HepG2 (cell line): ENCODE data around the gene MKS1. TPM values are rescaled to one million over a fixed set of nuclear protein-coding genes. Genes with fewer than 3 reads are reported as not detected.

ENCODE experiments used
- ARNT2 ChIP-seq: sonication (generic); formaldehyde crosslinking; IDR thresholded peaks from 2 replicates; pipeline ENCODE4 v1.8.0; 2022; ENCODE audit warnings: mild to moderate bottlenecking, low read depth, missing genetic modification reagents, moderate library complexity
- EZH2 ChIP-seq: conservative IDR thresholded peaks from 2 replicates; pipeline ENCODE4 v1.6.1; 2012; ENCODE audit warnings: mild to moderate bottlenecking, low read depth, low read length, moderate library complexity
- FIP1L1 ChIP-seq: fragments of 200-400 bp; formaldehyde crosslinking; IDR thresholded peaks from 2 replicates; pipeline ENCODE4 v1.6.1; 2018; ENCODE audit warnings: low read depth, mild to moderate bottlenecking, low read length, moderate library complexity, borderline replicate concordance; ENCODE audit not compliant: insufficient read depth
- GFI1 ChIP-seq: sonication (generic); formaldehyde crosslinking; IDR thresholded peaks from 2 replicates; pipeline ENCODE4 v1.5.0; 2020; ENCODE audit warnings: missing genetic modification reagents, mild to moderate bottlenecking, borderline replicate concordance
- KDM5A ChIP-seq: fragments of 200-600 bp; sonication (generic); IDR thresholded peaks from 2 replicates; pipeline ENCODE4 v1.7.0; 2018; ENCODE audit warnings: antibody characterized with exemption, mild to moderate bottlenecking, low read length, borderline replicate concordance
- NFYC ChIP-seq: IDR thresholded peaks from 2 replicates; pipeline ENCODE4 v1.6.1; 2016; ENCODE audit warnings: missing genetic modification reagents, missing compliant biosample characterization
- SIX4 ChIP-seq: sonication (generic); formaldehyde crosslinking; IDR thresholded peaks from 2 replicates; pipeline ENCODE4 v1.4.0; 2020; ENCODE audit warnings: missing genetic modification reagents
- SP5 ChIP-seq: IDR thresholded peaks from 2 replicates; pipeline ENCODE4 v1.6.1; 2016; ENCODE audit warnings: low read depth, borderline replicate concordance
- SPEN ChIP-seq: sonication (generic); formaldehyde crosslinking; IDR thresholded peaks from 2 replicates; pipeline ENCODE4 v1.5.1; 2020; ENCODE audit warnings: low read depth, mild to moderate bottlenecking, missing genetic modification reagents
- ZC3H13 ChIP-seq: sonication (generic); formaldehyde crosslinking; IDR thresholded peaks from 2 replicates; pipeline ENCODE4 v1.8.1; 2023; ENCODE audit warnings: mild to moderate bottlenecking, missing genetic modification reagents, moderate library complexity
- ZNF121 ChIP-seq: sonication (generic); formaldehyde crosslinking; IDR thresholded peaks from 2 replicates; pipeline ENCODE4 v1.5.0; 2020; ENCODE audit warnings: mild to moderate bottlenecking, missing genetic modification reagents
- ZNF546 ChIP-seq: sonication (generic); formaldehyde crosslinking; conservative IDR thresholded peaks from 2 replicates; pipeline ENCODE4 v1.8.1; 2023; ENCODE audit warnings: mild to moderate bottlenecking, missing genetic modification reagents
- ZNF747 ChIP-seq: sonication (generic); formaldehyde crosslinking; IDR thresholded peaks from 2 replicates; pipeline ENCODE4 v1.8.1; 2023; ENCODE audit warnings: missing genetic modification reagents, mild to moderate bottlenecking, borderline replicate concordance
- ZNF772 ChIP-seq: sonication (generic); formaldehyde crosslinking; IDR thresholded peaks from 2 replicates; pipeline ENCODE4 v1.5.0; 2020; ENCODE audit warnings: mild to moderate bottlenecking, missing genetic modification reagents
- polyA plus RNA-seq, 8 experiments: library from polyadenylated mRNA; depleted of rRNA in 3 of 8; stranded (reverse) in 7 of 8; unstranded in 1 of 8; fragments of >200 nt; fragmentation: Illumina TruSeq in 4 of 8; extraction: Trizol in 4 of 8; gene quantifications; 2 replicates each; pipeline versions ENCODE4 v1.2.1 to v1.2.3, GENCODE V29; 2011 to 2016; ENCODE audit warnings: low read depth in 4 of 8, missing spikeins in 1 of 8, mixed read lengths in 1 of 8; ENCODE audit not compliant: insufficient read depth in 1 of 8
- total RNA-seq, 5 experiments: library from RNA; depleted of rRNA; stranded (reverse); fragments of >200 nt; fragmentation: Illumina TruSeq; extraction: Trizol; gene quantifications; 2 replicates each; pipeline ENCODE4 v1.2.3, GENCODE V29; 2016; ENCODE audit warnings: low read depth in 1 of 5
- TF ChIP-seq, protein P1 (sequence below): sonication (generic); formaldehyde crosslinking; IDR thresholded peaks from 2 replicates; pipeline ENCODE4 v1.5.1; 2020; ENCODE audit warnings: mild to moderate bottlenecking, missing genetic modification reagents
- TF ChIP-seq, protein P2 (sequence below): sonication (generic); formaldehyde crosslinking; conservative IDR thresholded peaks from 2 replicates; pipeline ENCODE4 v1.8.0; 2022; ENCODE audit warnings: low read depth, missing genetic modification reagents
- TF ChIP-seq, protein P3 (sequence below): sonication (generic); formaldehyde crosslinking; IDR thresholded peaks from 2 replicates; pipeline ENCODE4 v1.9.0; 2021; ENCODE audit warnings: missing genetic modification reagents, mild to moderate bottlenecking, borderline replicate concordance
- TF ChIP-seq, protein P4 (sequence below): sonication (generic); formaldehyde crosslinking; IDR thresholded peaks from 2 replicates; pipeline ENCODE4 v1.4.0; 2020; ENCODE audit warnings: mild to moderate bottlenecking, low read depth, missing genetic modification reagents
- TF ChIP-seq, protein P5 (sequence below): sonication (generic); formaldehyde crosslinking; IDR thresholded peaks from 2 replicates; pipeline ENCODE4 v1.4.0; 2020; ENCODE audit warnings: missing genetic modification reagents

The MKS1 gene
- total and polyA plus RNA-seq, 2 of the 13 experiments (the other 11 are each of a cell fraction or from before 2014, with no cell fraction given), result 16.1 to 26.3 TPM

DNA sequence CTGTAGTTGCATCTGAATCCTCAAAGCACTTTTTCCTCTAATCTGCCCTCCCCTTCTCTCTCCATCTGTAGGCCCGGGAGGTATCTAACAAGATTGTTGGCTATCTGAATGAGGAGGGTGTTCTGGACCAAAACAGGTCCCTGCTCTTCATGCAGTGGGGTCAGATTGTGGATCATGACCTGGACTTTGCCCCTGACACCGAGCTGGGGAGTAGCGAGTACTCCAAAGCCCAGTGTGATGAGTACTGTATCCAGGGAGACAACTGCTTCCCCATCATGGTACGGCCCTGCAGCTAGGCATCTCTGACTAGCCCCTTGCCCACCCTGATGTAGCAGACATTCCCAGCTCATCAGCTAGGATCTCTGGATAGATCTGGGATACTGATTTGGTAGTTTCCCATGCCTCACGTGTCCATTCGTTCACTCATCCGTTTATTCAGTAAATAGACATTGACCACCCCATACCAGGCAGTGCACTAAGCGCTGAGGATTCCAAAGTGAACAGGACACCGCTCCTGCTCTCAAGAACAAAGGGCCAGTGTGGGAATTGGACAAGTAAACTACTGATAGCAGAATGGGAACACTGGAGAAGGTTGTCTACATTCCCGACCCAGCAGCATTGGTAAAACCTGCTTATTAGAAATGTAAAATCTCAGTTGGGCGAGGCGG is 31.4 kb upstream of the MKS1 start (continued):
- no peak for TF ChIP-seq ZNF747 (CRISPR knock-in tag)
- TF ChIP-seq SPEN (CRISPR knock-in tag), result no peak
- TF ChIP-seq, protein P1, sequence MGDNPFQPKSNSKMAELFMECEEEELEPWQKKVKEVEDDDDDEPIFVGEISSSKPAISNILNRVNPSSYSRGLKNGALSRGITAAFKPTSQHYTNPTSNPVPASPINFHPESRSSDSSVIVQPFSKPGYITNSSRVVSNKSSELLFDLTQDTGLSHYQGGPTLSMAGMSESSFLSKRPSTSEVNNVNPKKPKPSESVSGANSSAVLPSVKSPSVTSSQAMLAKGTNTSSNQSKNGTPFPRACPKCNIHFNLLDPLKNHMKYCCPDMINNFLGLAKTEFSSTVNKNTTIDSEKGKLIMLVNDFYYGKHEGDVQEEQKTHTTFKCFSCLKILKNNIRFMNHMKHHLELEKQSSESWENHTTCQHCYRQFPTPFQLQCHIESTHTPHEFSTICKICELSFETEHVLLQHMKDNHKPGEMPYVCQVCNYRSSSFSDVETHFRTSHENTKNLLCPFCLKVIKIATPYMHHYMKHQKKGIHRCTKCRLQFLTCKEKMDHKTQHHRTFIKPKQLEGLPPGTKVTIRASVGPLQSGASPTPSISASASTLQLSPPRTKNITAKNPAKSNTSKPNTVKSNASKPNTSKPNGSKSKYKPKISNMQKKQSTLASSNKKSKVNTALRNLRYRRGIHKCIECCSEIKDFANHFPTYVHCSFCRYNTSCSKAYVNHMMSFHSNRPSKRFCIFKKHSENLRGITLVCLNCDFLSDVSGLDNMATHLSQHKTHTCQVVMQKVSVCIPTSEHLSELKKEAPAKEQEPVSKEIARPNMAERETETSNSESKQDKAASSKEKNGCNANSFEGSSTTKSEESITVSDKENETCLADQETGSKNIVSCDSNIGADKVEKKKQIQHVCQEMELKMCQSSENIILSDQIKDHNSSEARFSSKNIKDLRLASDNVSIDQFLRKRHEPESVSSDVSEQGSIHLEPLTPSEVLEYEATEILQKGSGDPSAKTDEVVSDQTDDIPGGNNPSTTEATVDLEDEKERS (CRISPR knock-in tag), result no peak
- TF ChIP-seq, protein P2, sequence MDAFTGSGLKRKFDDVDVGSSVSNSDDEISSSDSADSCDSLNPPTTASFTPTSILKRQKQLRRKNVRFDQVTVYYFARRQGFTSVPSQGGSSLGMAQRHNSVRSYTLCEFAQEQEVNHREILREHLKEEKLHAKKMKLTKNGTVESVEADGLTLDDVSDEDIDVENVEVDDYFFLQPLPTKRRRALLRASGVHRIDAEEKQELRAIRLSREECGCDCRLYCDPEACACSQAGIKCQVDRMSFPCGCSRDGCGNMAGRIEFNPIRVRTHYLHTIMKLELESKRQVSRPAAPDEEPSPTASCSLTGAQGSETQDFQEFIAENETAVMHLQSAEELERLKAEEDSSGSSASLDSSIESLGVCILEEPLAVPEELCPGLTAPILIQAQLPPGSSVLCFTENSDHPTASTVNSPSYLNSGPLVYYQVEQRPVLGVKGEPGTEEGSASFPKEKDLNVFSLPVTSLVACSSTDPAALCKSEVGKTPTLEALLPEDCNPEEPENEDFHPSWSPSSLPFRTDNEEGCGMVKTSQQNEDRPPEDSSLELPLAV (CRISPR knock-in tag), result no peak
- TF ChIP-seq, protein P3, sequence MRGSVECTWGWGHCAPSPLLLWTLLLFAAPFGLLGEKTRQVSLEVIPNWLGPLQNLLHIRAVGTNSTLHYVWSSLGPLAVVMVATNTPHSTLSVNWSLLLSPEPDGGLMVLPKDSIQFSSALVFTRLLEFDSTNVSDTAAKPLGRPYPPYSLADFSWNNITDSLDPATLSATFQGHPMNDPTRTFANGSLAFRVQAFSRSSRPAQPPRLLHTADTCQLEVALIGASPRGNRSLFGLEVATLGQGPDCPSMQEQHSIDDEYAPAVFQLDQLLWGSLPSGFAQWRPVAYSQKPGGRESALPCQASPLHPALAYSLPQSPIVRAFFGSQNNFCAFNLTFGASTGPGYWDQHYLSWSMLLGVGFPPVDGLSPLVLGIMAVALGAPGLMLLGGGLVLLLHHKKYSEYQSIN (CRISPR knock-in tag), result no peak
- no peak for TF ChIP-seq KDM5A
- TF ChIP-seq, protein P4, sequence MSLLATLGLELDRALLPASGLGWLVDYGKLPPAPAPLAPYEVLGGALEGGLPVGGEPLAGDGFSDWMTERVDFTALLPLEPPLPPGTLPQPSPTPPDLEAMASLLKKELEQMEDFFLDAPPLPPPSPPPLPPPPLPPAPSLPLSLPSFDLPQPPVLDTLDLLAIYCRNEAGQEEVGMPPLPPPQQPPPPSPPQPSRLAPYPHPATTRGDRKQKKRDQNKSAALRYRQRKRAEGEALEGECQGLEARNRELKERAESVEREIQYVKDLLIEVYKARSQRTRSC, result no peak
- TF ChIP-seq ZNF772 (CRISPR knock-in tag), result no peak
- 0 out of 2 replicates have a peak, but pooled peaks have one; percentile 18 for TF ChIP-seq ZNF546
- TF ChIP-seq ZNF121, result no peak
- 0 out of 2 replicates have a peak, but pooled peaks have one; percentile 24 for TF ChIP-seq GFI1 (CRISPR knock-in tag)
- peak; percentile 52; the same call in 1 of the 2 replicates for TF ChIP-seq SIX4 (CRISPR knock-in tag)
- no peak for TF ChIP-seq ARNT2 (CRISPR knock-in tag)
- peak; percentile 21; the same call in 1 of the 2 replicates for TF ChIP-seq SP5 (CRISPR knock-in tag)
- TF ChIP-seq EZH2, result no peak
- TF ChIP-seq FIP1L1, result no peak
- TF ChIP-seq, protein P5, sequence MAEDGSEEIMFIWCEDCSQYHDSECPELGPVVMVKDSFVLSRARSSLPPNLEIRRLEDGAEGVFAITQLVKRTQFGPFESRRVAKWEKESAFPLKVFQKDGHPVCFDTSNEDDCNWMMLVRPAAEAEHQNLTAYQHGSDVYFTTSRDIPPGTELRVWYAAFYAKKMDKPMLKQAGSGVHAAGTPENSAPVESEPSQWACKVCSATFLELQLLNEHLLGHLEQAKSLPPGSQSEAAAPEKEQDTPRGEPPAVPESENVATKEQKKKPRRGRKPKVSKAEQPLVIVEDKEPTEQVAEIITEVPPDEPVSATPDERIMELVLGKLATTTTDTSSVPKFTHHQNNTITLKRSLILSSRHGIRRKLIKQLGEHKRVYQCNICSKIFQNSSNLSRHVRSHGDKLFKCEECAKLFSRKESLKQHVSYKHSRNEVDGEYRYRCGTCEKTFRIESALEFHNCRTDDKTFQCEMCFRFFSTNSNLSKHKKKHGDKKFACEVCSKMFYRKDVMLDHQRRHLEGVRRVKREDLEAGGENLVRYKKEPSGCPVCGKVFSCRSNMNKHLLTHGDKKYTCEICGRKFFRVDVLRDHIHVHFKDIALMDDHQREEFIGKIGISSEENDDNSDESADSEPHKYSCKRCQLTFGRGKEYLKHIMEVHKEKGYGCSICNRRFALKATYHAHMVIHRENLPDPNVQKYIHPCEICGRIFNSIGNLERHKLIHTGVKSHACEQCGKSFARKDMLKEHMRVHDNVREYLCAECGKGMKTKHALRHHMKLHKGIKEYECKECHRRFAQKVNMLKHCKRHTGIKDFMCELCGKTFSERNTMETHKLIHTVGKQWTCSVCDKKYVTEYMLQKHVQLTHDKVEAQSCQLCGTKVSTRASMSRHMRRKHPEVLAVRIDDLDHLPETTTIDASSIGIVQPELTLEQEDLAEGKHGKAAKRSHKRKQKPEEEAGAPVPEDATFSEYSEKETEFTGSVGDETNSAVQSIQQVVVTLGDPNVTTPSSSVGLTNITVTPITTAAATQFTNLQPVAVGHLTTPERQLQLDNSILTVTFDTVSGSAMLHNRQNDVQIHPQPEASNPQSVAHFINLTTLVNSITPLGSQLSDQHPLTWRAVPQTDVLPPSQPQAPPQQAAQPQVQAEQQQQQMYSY (CRISPR knock-in tag), result no peak
- no peak for TF ChIP-seq NFYC (CRISPR knock-in tag)
- TF ChIP-seq ZC3H13 (CRISPR knock-in tag), result no peak
